Measurements from ENCODE around the gene GPD1.
A peak's percentile ranks its signal among the peaks of the same experiment; 100 is the strongest.

The GPD1 gene

DNA sequence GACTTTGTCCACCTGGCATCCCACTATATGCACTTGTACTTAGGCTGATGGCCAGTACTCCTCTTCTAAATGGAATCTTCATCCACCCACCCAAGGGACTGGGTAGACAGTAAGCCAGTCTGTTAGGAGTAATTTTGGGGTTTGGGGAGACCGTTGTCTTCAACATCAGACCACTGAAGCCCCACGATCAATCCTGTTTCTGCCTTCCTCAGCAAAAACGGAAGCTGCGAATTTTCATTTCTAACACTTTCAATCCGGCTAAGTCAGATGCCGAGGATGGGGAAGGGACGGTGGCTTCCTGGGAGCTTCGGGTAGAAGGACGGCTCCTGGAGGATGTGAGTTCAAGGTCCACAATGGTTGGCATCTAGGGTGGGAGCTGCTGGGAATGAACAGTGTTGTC, 16.7 kb upstream of the GPD1 start:
- Histone ChIP-seq H3K4me3 (ENCODE audit: low read length, poor library complexity, severe bottlenecking) (peak overlapping the region; percentile 28), H3F3A (ENCODE audit: low read depth) (peaks cover 19% of the 10 kb centered on the region), H3K79me2 (ENCODE audit: insufficient read depth, low read length) (peaks cover 30% of the 10 kb centered on the region), H4K20me1 (ENCODE audit: insufficient read depth, low read length, poor library complexity, severe bottlenecking) (peaks cover 23% of the 10 kb centered on the region), H3K9me2 (replicated peaks; ENCODE audit: low read depth, low read length) (no peaks in the 10 kb centered on the region), H3K4me1 (ENCODE audit: insufficient read depth, low read length, poor library complexity, severe bottlenecking) (peaks cover 24% of the 10 kb centered on the region), H3K27me3 (ENCODE audit: insufficient read depth, low read length, poor library complexity, severe bottlenecking) (no peaks in the 10 kb centered on the region), H2AFZ (ENCODE audit: low read length) (no peak overlapping the region), H3K36me3 (ENCODE audit: insufficient read depth, low read length) (peaks cover 35% of the 10 kb centered on the region), H3K9ac (ENCODE audit: low read depth, low read length, poor library complexity, severe bottlenecking) (peak overlapping the region; percentile 19), H3K9me3 (ENCODE audit: insufficient read depth, low read depth, low read length) (no peaks in the 10 kb centered on the region), H3K4me2 (ENCODE audit: low read depth, low read length, poor library complexity, severe bottlenecking) (peak overlapping the region; percentile 87)
- TF ChIP-seq, protein P1, sequence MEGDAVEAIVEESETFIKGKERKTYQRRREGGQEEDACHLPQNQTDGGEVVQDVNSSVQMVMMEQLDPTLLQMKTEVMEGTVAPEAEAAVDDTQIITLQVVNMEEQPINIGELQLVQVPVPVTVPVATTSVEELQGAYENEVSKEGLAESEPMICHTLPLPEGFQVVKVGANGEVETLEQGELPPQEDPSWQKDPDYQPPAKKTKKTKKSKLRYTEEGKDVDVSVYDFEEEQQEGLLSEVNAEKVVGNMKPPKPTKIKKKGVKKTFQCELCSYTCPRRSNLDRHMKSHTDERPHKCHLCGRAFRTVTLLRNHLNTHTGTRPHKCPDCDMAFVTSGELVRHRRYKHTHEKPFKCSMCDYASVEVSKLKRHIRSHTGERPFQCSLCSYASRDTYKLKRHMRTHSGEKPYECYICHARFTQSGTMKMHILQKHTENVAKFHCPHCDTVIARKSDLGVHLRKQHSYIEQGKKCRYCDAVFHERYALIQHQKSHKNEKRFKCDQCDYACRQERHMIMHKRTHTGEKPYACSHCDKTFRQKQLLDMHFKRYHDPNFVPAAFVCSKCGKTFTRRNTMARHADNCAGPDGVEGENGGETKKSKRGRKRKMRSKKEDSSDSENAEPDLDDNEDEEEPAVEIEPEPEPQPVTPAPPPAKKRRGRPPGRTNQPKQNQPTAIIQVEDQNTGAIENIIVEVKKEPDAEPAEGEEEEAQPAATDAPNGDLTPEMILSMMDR (conservative IDR thresholded peaks at IDR 0.05; ENCODE audit: low read length), result no peak
- no peak for TF ChIP-seq EZH2phosphoT487 (IDR thresholded peaks at IDR 0.05; ENCODE audit: borderline replicate concordance)

DNA sequence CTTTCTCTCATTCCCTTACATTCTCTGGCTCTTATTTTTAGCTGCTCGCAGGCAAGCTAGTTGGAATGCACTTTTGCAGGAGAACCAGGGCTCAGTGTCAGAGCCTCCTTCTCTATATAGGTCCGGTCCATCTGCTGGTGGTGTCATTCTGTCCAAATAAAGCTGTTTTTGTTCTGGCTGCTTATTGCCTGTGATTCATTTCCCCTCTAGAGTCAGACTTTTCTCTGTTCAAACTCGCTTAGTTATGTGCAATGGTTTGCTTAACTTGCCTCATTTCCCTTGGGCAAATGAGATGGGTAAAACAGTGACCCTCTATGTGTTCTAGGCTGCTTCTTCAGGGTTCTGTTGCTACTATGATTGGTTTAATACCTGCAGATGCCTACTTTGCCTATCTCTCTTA, 15.8 kb upstream of the GPD1 start:
- peak overlapping the region; percentile 87 for H3K4me2 ChIP-seq (ENCODE audit: low read depth, low read length, poor library complexity, severe bottlenecking)
- no peaks in the 10 kb centered on the region for H3K27me3 ChIP-seq (ENCODE audit: insufficient read depth, low read length, poor library complexity, severe bottlenecking)
- peaks cover 23% of the 10 kb centered on the region for H4K20me1 ChIP-seq (ENCODE audit: insufficient read depth, low read length, poor library complexity, severe bottlenecking)
- no peaks in the 10 kb centered on the region for H3K9me3 ChIP-seq (ENCODE audit: insufficient read depth, low read depth, low read length)
- H3K36me3 ChIP-seq (ENCODE audit: insufficient read depth, low read length), result peaks cover 41% of the 10 kb centered on the region
- TF ChIP-seq EZH2phosphoT487 (IDR thresholded peaks at IDR 0.05; ENCODE audit: borderline replicate concordance), result no peak
- TF ChIP-seq, protein P1 (conservative IDR thresholded peaks at IDR 0.05; ENCODE audit: low read length), result no peak
- peaks cover 19% of the 10 kb centered on the region for H3F3A ChIP-seq (ENCODE audit: low read depth)
- peak overlapping the region; percentile 19 for H3K9ac ChIP-seq (ENCODE audit: low read depth, low read length, poor library complexity, severe bottlenecking)
- no peak overlapping the region for H2AFZ ChIP-seq (ENCODE audit: low read length)
- peaks cover 24% of the 10 kb centered on the region for H3K4me1 ChIP-seq (ENCODE audit: insufficient read depth, low read length, poor library complexity, severe bottlenecking)
- H3K9me2 ChIP-seq (replicated peaks; ENCODE audit: low read depth, low read length), result no peaks in the 10 kb centered on the region
- peak overlapping the region; percentile 13 for H3K4me3 ChIP-seq (ENCODE audit: low read length, poor library complexity, severe bottlenecking)
- peaks cover 30% of the 10 kb centered on the region for H3K79me2 ChIP-seq (ENCODE audit: insufficient read depth, low read length)

DNA sequence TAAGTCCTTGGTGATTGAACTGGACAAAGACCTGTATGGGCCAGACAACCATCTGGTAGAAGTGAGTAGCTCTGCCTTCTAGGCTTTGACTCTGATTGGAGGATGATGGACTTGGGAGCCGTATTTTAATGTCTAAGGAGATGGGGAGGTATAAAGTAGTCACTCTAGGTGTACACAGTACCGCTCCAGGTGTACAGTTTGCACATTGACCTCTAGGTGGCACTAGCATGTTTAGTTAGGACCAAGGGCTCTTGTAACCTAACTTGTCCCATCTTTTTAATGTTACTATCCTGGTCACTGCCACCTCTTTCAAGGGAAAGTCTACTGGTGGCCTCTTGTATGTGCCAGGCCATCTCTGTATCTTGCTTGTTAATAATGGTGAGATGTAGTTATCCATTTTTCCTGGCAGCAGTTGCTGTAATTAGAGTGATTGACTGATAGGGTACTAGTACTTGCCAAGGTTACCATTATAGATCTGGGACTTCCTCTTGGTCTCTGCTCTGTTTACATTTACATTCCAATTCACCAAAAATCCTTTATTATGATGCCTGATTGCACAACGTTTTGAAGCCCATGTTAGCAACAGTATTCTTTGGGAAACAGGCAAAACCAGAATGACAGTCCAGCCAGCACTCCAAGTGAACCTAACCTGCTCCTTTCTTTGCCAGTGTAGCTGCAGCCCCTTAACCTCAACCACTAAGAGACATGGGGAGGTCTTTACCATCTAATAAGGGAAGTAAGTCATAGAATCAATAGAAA, 15.1 kb upstream of the GPD1 start:
- H3K79me2 ChIP-seq (ENCODE audit: insufficient read depth, low read length), result peaks cover 27% of the 10 kb centered on the region
- peaks cover 23% of the 10 kb centered on the region for H4K20me1 ChIP-seq (ENCODE audit: insufficient read depth, low read length, poor library complexity, severe bottlenecking)
- no peak overlapping the region for H3K4me3 ChIP-seq (ENCODE audit: low read length, poor library complexity, severe bottlenecking)
- H3K4me2 ChIP-seq (ENCODE audit: low read depth, low read length, poor library complexity, severe bottlenecking), result peak overlapping the region; percentile 87
- H3F3A ChIP-seq (ENCODE audit: low read depth), result peaks cover 19% of the 10 kb centered on the region
- H3K36me3 ChIP-seq (ENCODE audit: insufficient read depth, low read length), result peaks cover 41% of the 10 kb centered on the region
- H3K9me3 ChIP-seq (ENCODE audit: insufficient read depth, low read depth, low read length), result no peaks in the 10 kb centered on the region
- no peak overlapping the region for H2AFZ ChIP-seq (ENCODE audit: low read length)
- TF ChIP-seq EZH2phosphoT487 (IDR thresholded peaks at IDR 0.05; ENCODE audit: borderline replicate concordance), result no peak
- TF ChIP-seq, protein P1 (conservative IDR thresholded peaks at IDR 0.05; ENCODE audit: low read length), result peak; percentile 95
- no peak overlapping the region for H3K9ac ChIP-seq (ENCODE audit: low read depth, low read length, poor library complexity, severe bottlenecking)
- no peaks in the 10 kb centered on the region for H3K27me3 ChIP-seq (ENCODE audit: insufficient read depth, low read length, poor library complexity, severe bottlenecking)
- H3K4me1 ChIP-seq (ENCODE audit: insufficient read depth, low read length, poor library complexity, severe bottlenecking), result peaks cover 24% of the 10 kb centered on the region
- H3K9me2 ChIP-seq (replicated peaks; ENCODE audit: low read depth, low read length), result no peaks in the 10 kb centered on the region

Data from Loucy (cell line).